Right kidney (tissue), 1 donor: ENCODE results near the gene LACTB.

ENCODE experiments used
- DNase-seq: peaks from one replicate; pipeline ENCODE4 v3.0.0-alpha.2; 2016

The LACTB gene

GRCh38 chr15:63124506-63124905, 2.8 kb downstream of the LACTB start:
- no peak for DNase-seq

- no peak for DNase-seq
Measured at GRCh38 chr15:63126726-63127125, 5.1 kb downstream of the LACTB start.

DNA sequence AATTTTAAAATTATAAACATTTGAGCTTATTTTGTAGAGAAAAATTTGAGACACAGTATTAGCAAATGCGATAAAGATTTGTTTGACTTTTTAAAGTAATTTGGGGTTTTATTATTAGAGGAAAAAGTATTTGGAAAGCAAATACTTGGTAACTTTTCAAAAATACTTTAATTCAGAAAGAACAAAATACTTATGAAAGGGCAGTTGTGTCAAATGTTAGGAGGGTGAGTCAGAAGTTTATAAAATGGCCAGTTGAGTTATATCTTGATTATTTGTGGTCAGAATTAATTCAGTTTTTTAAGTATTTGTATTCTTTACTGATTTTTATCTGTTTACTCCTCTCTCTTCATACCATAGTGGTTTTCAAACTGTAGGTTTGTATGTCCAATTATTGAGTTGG, 12.1 kb downstream of the LACTB start:
- no peak for DNase-seq

DNA sequence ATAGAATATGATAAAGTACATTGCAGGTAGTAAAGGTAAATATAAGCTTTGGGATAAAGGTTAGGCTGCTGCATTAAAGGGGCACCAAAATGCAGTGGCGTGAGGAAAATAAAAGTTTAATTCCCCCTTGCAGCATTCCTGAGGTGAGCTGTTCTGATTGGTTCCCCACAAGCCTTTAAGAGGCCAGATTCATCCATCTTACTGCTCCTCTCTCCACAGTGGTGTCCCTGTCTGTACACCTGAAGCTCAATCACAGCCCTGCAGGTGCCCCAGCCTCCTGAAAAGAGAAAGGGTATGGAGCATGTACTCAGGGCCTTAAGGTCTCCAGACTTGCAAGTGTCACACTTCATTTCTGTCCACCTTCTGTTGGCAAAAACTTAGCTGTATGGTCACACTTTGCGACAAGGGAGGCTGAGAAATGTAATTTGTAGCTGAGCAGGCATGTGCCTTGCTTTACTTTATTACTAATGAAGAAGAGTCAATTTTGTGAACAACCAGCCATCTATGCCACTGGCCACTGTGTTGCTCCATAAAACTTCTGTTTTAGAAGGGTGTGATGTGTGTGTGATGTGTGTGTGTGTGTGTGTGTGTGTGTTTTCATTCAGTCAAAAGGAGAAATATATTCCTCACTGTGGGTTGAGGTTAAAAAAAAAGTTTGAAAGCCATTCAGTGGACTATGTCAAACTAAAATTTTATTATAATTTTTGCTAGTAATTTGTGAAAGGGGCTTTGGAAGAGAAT, 12.8 kb downstream of the LACTB start:
- no peak for DNase-seq

- DNase-seq: no peak
Measured at GRCh38 chr15:63135281-63135680, 13.6 kb downstream of the LACTB start.

GRCh38 chr15:63135804-63136203, 14.1 kb downstream of the LACTB start:
- DNase-seq: no peak

DNA sequence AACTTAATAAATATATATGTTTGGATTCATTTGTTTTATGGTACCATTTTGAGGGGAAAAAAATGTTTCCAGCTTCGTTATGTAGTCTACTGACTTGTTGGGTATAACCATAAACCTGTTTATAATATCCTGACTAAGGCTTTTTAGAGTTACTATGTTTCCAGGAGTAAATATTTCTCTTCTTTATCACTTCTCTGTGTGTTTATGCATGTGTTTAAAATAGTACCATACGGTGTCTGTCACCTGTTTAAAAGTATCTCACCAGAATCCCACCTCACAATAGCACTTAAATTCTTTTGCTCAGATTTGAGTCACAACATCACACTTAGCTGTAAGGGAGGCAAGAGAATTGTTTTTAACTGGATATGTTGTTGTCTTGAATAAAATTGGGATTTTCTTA, 15.1 kb downstream of the LACTB start:
- DNase-seq: no peak

- no peak for DNase-seq
Measured at GRCh38 chr15:63140936-63141335, 19.3 kb downstream of the LACTB start.

GRCh38 chr15:63145426-63145825, 23.8 kb downstream of the LACTB start:
- no peak for DNase-seq

DNA sequence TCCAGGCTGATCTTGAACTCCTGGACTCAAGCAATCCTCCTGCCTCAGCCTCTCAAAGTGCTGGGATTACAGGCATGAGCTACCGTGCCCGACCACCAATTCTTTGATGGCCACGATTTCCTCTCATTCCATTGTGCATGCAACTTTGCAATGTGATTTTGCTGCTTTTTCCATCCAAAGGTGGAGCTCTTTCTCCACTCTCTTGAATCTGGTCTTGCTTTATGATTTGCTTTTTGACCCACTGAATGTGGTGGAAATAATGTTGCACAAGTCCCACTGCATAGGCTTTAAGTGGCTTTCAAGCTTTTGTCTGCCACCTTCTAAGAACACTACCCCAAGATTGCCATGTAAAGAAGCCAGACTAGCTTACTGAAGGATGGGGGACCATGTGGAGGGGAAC, 25.0 kb downstream of the LACTB start:
- no peak for DNase-seq

DNA sequence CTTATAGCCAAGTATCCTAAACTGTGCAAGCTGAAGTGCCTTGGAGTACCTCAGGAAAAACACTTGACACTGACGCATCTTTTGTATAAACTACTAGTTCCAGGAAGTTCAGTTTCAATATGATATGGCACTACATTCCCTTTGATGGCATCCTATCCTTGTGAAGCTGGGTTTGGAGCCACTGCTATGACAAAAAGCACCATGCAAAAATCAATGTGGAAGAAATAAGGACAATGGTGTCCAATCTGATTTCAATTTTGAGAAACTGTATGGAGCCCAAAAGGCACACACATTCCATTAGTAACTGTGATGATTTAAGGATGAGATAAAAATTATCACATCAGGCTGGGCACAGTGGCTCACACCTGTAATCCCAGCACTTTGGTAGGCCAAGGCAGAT, 30.0 kb downstream of the LACTB start:
- DNase-seq: no peak

- no peak for DNase-seq
Measured at GRCh38 chr15:63155486-63155885, 33.8 kb downstream of the LACTB start.

- peak; percentile 28 for DNase-seq
Measured at GRCh38 chr15:63156086-63156710, 34.5 kb downstream of the LACTB start.

DNA sequence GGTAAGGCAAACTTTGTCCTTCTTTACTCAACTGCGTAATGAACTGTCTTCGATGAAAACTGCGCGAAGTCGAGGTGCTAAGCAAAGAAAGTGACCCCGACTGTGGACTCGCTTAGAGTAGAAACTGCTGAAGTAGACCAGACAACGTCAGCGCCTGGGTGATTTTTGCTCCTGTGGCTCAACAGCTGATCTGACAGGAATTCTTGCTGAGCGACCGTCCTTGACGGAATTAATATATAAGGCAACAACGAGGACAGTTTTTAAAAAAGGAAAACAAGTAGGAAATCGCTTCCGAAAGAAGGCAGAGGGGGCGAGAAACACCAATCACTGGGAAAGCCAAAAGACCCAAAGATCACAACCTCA, 35.1 kb downstream of the LACTB start:
- DNase-seq: no peak

- peak; percentile 99 for DNase-seq
Measured at GRCh38 chr15:63157118-63157843, 35.6 kb downstream of the LACTB start, which contains the start of gene RPS27L. TSS of gene RPS27L (minus strand) at chr15:63157477. CDS start at chr15:63157405, 72 bp downstream.

GRCh38 chr15:63157891-63158431, 36.3 kb downstream of the LACTB start:
- DNase-seq: no peak

GRCh38 chr15:63160638-63161037, 39.0 kb downstream of the LACTB start:
- no peak for DNase-seq

GRCh38 chr15:63163217-63163616, 41.6 kb downstream of the LACTB start:
- no peak for DNase-seq

DNA sequence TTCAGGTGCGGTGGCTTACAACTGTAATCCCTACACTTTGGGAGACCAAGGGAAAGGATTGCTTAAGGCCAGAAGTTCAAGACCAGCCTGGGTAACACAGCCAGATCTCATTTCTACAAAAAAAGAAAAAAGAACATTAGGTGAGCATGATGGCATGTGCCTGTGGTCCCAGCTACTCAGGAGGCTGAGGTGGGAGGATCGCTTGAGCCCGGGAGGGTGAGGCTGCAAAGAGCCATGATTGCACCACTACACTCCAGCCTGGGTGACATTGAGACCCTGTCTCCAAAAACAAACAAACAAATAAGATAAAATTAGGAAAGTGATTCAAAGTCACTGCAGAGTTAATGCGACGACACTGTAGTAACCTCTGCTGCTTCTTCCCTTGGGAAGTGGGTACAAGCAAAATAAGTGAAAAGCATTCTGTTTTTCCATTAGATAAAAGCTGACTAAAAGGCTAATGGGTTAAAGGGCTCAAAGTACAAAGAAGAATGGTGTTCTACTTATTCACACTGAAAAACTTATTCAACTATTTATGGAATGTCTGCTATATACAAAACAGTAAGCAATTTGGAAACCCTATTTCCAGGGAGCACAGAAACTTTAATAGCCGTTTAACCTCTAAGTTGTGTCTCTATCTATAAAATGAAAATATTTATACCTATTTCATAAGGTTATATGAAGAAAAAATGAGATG, 43.7 kb downstream of the LACTB start:
- DNase-seq: no peak

- no peak for DNase-seq
Measured at GRCh38 chr15:63166219-63166618, 44.6 kb downstream of the LACTB start.

DNA sequence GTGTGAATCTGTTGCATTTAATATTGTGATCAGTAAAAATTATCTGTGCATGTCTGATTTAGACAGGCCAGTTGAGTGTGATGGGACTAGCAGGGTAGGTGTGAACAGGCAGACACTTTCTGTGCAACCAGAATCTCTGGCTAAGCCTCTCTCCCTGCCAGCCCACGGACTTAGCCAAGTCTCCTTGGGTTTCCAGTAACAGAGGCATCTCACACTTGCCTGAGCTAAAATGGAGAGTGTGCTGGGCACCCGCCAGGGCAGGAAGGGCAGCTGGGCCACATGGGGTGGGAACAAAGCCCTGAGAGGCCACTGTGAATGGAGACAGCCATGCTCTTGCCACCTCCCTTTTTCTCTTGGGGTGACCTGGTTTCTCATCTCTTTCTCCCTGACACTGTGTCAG, 48.1 kb downstream of the LACTB start:
- DNase-seq: no peak

DNA sequence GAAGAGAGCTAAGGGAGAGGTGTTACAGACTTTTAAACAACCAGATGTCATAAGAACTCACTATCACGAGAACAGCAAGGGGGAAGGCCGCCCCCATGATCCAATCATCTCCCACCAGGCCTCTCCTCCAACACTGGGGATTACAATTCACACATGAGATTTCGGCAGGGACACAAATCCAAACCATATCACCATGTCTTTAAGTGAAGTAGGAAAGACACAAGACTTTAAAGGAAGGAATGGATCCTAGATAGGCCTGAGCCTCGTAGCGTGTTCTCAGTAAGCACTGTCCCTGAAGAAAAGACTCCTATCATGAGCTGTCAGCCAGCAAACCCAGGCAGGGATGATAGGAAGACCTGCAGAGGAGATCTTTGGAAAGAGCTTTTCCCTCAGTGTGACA, 50.7 kb downstream of the LACTB start:
- no peak for DNase-seq
